NT2/D1 (cell line): ENCODE data around the gene REV1.

ENCODE experiments used
- SUZ12 ChIP-seq: IDR thresholded peaks from 2 replicates; pipeline ENCODE4 v1.6.1; 2011; ENCODE audit not compliant: insufficient read length, insufficient read depth; ENCODE audit errors: extremely low read depth
- YY1 ChIP-seq: IDR thresholded peaks from 2 replicates; pipeline ENCODE4 v1.6.1; 2011; ENCODE audit not compliant: insufficient read length, insufficient read depth
- ZNF274 ChIP-seq: IDR thresholded peaks from 2 replicates; pipeline ENCODE4 v1.6.1; 2011; ENCODE audit warnings: mild to moderate bottlenecking, low read depth, low read length

DNA sequence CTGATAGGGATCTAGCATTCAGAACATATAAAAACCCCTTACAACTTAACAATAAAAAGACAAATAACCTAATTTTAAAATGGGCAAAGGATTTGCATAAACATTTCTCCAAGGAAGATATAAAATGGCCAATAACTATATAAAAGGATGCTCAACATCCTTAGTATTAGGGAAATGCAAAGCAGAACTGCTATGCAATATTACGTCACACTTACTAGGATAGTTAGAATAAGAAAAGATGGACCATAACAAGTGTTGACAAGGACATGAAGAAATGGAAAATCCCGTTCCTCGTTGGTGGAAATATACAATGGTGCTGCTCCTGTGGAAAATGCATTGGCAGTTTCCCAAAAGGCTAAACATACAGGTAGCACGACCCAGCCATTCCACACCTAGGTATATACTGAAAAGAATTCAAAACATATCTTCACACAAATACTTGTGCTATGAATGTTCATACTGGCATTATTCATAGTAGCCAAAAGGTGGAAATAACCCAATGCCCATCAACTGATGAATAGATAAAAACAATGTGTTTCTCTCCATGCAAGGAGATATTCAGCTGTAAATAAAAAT is 48.2 kb upstream of the REV1 start:
- TF ChIP-seq ZNF274 (no peak), YY1 (no peak), SUZ12 (no peak)
